HuH-7.5 (cell line): ENCODE data around the gene PLS1.
"Not testable (repeated sequence)": the region's sequence is repeated elsewhere in the genome, so short reads cannot be mapped to it uniquely, and the experiment has no call there.

ENCODE experiments used
- DNase-seq: peaks from one replicate; pipeline ENCODE4 v3.0.0; 2011; ENCODE audit warnings: low spot score

Gene PLS1

GRCh38 chr3:142595951-142596725, at the start of gene PLS1:
TSS of gene PLS1 (plus strand) at chr3:142596393. CDS start at chr3:142664238, 67,845 bp downstream.
- DNase-seq, result peak; percentile 80

- DNase-seq, result no peak
Measured at GRCh38 chr3:142549986-142550385, 46.2 kb upstream of the PLS1 start.

GRCh38 chr3:142552579-142552978, 43.6 kb upstream of the PLS1 start:
- DNase-seq, result not testable (repeated sequence)

GRCh38 chr3:142553741-142554140, 42.5 kb upstream of the PLS1 start:
- DNase-seq, result no peak

GRCh38 chr3:142560118-142560517, 36.1 kb upstream of the PLS1 start:
- no peak for DNase-seq

GRCh38 chr3:142563496-142563997, 32.6 kb upstream of the PLS1 start:
- DNase-seq, result no peak

GRCh38 chr3:142566096-142566495, 30.1 kb upstream of the PLS1 start:
- no peak for DNase-seq

GRCh38 chr3:142568393-142569017, 27.7 kb upstream of the PLS1 start:
- DNase-seq, result no peak

GRCh38 chr3:142569422-142569821, 26.8 kb upstream of the PLS1 start:
- not testable (repeated sequence) for DNase-seq

- not testable (repeated sequence) for DNase-seq
Measured at GRCh38 chr3:142574223-142574622, 22.0 kb upstream of the PLS1 start.

- no peak for DNase-seq
Measured at GRCh38 chr3:142574665-142575064, 21.5 kb upstream of the PLS1 start.

GRCh38 chr3:142576792-142577191, 19.4 kb upstream of the PLS1 start:
- no peak for DNase-seq

- no peak for DNase-seq
Measured at GRCh38 chr3:142577696-142578328, 18.4 kb upstream of the PLS1 start.

GRCh38 chr3:142578329-142579223, 17.6 kb upstream of the PLS1 start, which contains the start of gene ATR:
TSS of gene ATR (minus strand) at chr3:142578733. CDS start at chr3:142578704, 29 bp downstream.
- DNase-seq, result peak; percentile 74

GRCh38 chr3:142580061-142580423, 16.2 kb upstream of the PLS1 start:
- no peak for DNase-seq

GRCh38 chr3:142581070-142581469, 15.1 kb upstream of the PLS1 start:
- not testable (repeated sequence) for DNase-seq

- DNase-seq, result peak; percentile 37
Measured at GRCh38 chr3:142586803-142587406, 9.3 kb upstream of the PLS1 start.

- no peak for DNase-seq
Measured at GRCh38 chr3:142588703-142589102, 7.5 kb upstream of the PLS1 start.

GRCh38 chr3:142592268-142592667, 3.9 kb upstream of the PLS1 start:
- DNase-seq, result not testable (repeated sequence)

GRCh38 chr3:142595141-142595540, 1.1 kb upstream of the PLS1 start:
- no peak for DNase-seq

- no peak for DNase-seq
Measured at GRCh38 chr3:142595581-142595950, 627 bp upstream of the PLS1 start.

GRCh38 chr3:142596726-142597088, 514 bp downstream of the PLS1 start:
- no peak for DNase-seq
